ENCODE data around the gene TP63.
"Not testable (repeated sequence)": the region's sequence is repeated elsewhere in the genome, so short reads cannot be mapped to it uniquely, and the experiment has no call there.

TP63 gene

GRCh38 chr3:189631373-189631408 is at the start of gene TP63:
TP63 (plus strand) TSS chr3:189631389; CDS start chr3:189631516, 127 bp downstream.
- DNase-seq: no peak

GRCh38 chr3:189582179-189582578 is 49.0 kb upstream of the TP63 start:
- no peak for DNase-seq

- no peak for DNase-seq
These were observed 46.5 kb upstream of the TP63 start for GRCh38 chr3:189584645-189585044.

- DNase-seq: no peak
These were observed 44.1 kb upstream of the TP63 start for GRCh38 chr3:189586941-189587663.

- DNase-seq: no peak
These were observed 43.5 kb upstream of the TP63 start for GRCh38 chr3:189587664-189588040.

- no peak for DNase-seq
These were observed 43.1 kb upstream of the TP63 start for GRCh38 chr3:189588070-189588469.

- DNase-seq: no peak
These were observed 42.6 kb upstream of the TP63 start for GRCh38 chr3:189588475-189589178.

GRCh38 chr3:189589179-189589569 is 42.0 kb upstream of the TP63 start:
- DNase-seq: no peak

- DNase-seq: no peak
These were observed 41.0 kb upstream of the TP63 start for GRCh38 chr3:189590223-189590622.

GRCh38 chr3:189593581-189593980 is 37.6 kb upstream of the TP63 start:
- no peak for DNase-seq

GRCh38 chr3:189596078-189596979 is 34.9 kb upstream of the TP63 start:
- not testable (repeated sequence) for DNase-seq

- no peak for DNase-seq
These were observed 33.3 kb upstream of the TP63 start for GRCh38 chr3:189597918-189598317.

- DNase-seq: no peak
These were observed 32.5 kb upstream of the TP63 start for GRCh38 chr3:189598530-189599225.

- DNase-seq: no peak
These were observed 28.7 kb upstream of the TP63 start for GRCh38 chr3:189602471-189602870.

- no peak for DNase-seq
These were observed 25.5 kb upstream of the TP63 start for GRCh38 chr3:189605717-189606116.

GRCh38 chr3:189606774-189607173 is 24.4 kb upstream of the TP63 start:
- DNase-seq: no peak

GRCh38 chr3:189612641-189613040 is 18.5 kb upstream of the TP63 start:
- not testable (repeated sequence) for DNase-seq

GRCh38 chr3:189613122-189613521 is 18.1 kb upstream of the TP63 start:
- DNase-seq: no peak

GRCh38 chr3:189621948-189622603 is 9.1 kb upstream of the TP63 start:
- DNase-seq: no peak

- DNase-seq: no peak
These were observed 8.6 kb upstream of the TP63 start for GRCh38 chr3:189622629-189623028.

GRCh38 chr3:189624130-189624529 is 7.1 kb upstream of the TP63 start:
- no peak for DNase-seq

- DNase-seq: no peak
These were observed 6.1 kb upstream of the TP63 start for GRCh38 chr3:189625071-189625470.

GRCh38 chr3:189625572-189625971 is 5.6 kb upstream of the TP63 start:
- DNase-seq: no peak
